GM04503 (cell line): Measurements from ENCODE around the gene DOP1A.

Source experiments
- DNase-seq: peaks from one replicate; pipeline ENCODE4 v3.0.0-alpha.2; 2012; ENCODE audit warnings: low read depth

Gene DOP1A, protein sequence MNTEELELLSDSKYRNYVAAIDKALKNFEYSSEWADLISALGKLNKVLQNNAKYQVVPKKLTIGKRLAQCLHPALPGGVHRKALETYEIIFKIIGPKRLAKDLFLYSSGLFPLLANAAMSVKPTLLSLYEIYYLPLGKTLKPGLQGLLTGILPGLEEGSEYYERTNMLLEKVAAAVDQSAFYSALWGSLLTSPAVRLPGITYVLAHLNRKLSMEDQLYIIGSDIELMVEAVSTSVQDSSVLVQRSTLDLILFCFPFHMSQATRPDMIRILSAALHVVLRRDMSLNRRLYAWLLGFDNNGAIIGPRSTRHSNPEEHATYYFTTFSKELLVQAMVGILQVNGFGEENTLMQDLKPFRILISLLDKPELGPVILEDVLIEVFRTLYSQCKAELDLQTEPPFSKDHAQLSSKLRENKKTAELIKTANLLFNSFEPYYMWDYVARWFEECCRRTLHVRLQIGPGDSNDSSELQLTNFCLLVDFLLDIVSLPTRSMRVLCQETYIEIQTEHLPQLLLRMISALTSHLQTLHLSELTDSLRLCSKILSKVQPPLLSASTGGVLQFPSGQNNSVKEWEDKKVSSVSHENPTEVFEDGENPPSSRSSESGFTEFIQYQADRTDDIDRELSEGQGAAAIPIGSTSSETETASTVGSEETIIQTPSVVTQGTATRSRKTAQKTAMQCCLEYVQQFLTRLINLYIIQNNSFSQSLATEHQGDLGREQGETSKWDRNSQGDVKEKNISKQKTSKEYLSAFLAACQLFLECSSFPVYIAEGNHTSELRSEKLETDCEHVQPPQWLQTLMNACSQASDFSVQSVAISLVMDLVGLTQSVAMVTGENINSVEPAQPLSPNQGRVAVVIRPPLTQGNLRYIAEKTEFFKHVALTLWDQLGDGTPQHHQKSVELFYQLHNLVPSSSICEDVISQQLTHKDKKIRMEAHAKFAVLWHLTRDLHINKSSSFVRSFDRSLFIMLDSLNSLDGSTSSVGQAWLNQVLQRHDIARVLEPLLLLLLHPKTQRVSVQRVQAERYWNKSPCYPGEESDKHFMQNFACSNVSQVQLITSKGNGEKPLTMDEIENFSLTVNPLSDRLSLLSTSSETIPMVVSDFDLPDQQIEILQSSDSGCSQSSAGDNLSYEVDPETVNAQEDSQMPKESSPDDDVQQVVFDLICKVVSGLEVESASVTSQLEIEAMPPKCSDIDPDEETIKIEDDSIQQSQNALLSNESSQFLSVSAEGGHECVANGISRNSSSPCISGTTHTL (N-terminal part only)

DNA sequence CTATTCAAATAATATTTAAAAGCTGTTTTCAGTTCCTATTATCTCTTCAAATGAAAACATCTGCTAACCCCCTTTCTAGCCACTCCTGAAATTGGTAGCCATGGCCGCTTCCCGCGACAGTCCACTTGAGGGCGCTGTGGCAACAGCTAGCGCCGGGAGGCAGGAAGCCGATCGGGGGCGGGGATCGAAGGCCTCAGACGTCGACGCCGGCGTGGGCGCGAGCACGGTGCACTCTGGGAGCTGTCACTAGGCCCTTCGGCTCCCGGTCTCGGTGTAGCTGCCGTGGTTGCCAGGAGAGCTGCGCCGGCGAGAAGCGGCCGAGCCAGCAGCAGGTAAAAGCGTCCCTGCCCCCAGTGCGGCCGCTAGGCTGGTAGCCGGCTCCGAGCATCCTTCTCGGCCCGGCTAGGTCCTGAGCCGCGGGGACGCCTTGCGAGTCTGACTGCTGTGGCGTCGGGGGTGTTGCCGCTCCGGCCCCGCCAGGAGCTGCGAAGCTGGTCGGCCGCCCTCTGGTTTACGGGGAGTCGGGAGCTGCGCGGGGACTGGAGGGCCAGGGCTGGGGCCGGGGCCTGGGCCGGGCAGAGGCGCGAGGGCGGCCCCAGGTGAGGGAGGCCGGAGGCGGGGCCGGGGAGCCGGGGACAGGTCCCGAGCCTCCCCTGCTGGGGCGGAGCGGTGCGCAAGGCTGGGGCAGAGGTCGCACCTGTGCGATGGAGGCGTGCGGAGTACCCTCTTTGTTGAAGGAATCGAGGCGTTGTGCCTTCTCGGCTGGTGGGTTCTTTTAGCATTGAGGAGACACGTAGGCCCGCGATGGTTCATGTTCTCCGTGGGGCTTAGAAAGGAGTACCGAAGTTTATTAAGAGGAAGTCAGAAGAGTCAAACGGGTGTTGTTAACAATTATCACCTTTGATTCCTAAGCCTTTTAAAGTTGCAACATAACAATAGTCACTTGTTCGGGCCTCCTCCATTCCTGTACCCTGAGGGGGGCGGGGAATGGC, at the start of gene DOP1A:
Gene DOP1A (plus strand): TSS at position 224 of the 992 bp plus-strand sequence. CDS start 29,307 bp downstream, outside the sequence.
- peak; percentile 58 for DNase-seq

DNA sequence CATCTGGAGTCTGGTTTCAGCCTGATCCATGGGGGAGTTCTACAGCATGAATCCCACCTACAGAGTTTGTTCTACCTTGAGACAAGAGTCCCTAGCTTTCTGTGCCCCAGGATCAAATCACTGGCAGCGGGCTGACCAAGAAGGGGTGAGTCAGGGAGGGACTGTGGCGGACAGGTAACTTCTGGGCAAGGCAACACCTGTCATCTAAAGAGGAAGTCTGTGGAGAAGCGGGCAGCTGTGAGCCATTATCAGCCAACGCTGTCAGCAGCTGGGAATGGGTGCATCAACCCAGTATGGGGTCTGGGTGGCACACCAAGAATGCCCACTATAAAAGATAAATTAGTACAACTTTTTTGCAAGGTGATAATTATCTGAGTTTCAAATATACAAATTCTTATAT, 47.7 kb upstream of the DOP1A start:
- no peak for DNase-seq

DNA sequence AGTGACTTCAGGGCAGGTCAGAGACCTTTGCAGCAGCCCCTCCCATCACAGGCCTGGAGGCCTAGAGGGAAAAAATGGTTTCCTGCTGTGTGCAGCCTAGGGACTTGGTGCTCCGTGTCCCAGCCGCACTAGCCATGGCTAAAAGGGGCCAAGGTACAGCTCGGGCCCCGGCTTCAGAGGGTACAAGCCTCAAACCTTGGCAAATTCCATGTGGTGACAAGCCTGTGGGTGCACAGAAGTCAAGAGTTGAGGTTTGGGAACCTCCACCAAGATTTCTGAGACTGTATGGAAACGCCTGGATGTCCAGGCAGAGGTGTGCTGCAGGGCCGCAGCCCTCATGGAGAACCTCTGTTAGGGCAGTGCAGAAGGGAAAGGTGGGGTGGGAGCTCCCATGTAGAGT, 35.8 kb upstream of the DOP1A start:
- no peak for DNase-seq

DNA sequence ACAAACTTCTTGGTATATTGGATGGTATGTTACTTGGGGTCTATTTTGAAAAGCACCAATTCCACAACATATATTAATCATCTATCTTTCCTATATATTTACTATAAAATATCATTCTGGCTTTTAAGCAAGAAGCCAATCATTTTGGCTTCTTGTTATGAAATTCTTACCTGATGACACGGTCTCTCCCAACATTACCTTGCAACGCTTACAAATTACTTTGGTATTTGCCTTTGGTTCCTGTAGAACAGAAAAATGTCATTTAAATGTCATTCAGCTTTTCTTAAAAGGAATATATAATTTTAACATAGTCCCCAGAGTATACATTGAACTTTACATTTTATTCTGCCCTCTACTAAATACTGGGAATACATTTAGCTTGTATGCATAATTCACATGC, 29.2 kb upstream of the DOP1A start:
- no peak for DNase-seq

DNA sequence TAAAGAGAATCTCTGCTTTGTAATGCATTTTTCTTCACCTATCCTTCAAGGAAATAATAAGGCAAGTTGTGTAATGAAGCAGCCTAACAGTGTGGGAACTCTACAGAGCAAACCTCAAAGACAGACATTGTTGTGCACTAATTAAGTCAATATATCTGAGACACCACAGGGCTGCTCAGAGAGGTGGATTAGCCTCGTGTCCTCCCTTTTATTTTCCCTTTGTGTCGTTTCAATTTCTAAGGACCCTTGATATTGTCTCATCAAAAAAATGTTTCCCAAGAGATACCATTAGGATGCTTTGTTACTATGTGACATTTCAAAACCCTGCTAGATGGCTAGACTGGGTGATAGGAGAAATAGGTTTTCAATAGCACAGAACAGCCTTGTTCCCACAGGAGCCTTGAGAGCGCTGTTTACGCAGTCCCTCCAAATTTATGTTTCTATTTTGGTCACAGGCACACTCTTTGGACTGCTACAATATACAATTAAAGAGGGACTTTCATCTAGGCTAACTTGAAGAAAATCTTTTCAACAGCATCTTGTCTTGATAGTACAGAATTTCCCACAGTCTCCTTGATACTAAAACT, 24.9 kb upstream of the DOP1A start:
- no peak for DNase-seq

DNA sequence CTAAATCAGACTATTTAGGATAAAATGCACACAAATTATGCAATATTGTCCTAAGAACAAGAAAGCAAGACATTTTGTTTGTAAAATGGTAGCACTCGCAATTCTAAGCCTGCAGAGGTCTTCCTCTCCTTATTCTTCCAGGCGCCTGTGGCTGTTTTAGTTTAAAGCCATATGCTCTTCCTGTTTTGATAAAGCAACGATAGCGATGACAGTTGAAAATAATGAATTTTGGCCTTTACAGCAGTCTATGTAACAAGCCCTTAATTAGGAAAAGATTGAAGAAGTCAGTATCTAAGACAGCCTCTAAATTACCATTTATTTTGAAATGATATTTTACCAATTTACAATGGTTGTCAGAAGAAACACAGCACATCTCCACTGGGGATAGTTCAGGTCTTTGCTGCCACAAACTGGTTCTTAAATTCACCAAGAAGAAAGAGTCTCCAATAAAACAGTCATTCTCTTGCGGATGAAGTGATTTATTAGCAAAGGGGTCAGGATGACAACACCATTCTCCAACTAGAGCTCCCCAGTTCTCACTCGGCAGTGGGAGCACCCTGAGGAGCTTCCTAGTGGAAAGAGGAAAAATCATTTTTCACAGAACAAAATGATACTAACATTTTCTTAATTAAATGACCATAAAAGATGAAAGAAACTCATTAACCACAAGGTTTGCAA, 23.2 kb upstream of the DOP1A start:
- no peak for DNase-seq

DNA sequence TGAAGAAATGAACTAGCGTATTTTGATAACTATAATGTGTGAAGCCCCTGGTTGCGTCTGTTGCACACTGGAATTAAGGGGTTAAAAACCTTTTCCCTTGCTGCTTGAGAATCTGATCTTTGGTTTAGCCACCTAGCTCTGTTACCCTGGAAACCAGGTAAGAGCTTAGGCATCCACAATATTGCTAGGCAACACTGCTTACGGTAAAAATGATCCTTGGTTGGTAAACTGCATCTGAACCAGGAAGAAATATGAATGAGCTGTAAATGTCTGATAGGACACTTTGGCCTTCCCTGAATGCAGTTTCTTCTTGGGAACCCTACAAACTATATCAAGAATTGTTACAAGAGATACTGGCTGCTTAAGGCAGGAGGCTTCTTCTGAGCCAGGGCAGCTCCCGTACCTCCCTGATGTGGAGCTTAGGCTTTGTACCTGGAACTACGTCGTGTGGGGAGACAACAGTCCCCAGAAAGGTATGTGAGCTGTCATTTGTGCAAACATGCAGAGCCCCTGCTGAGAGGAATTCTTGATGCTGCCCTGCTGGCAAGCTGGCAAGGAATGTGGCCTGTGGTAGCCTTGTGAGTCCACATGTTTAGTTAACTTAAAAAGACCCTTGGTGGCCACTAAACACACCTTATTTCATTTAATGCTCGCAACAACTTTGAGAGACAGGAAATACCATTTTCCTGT, 20.3 kb upstream of the DOP1A start:
- DNase-seq = no peak

DNA sequence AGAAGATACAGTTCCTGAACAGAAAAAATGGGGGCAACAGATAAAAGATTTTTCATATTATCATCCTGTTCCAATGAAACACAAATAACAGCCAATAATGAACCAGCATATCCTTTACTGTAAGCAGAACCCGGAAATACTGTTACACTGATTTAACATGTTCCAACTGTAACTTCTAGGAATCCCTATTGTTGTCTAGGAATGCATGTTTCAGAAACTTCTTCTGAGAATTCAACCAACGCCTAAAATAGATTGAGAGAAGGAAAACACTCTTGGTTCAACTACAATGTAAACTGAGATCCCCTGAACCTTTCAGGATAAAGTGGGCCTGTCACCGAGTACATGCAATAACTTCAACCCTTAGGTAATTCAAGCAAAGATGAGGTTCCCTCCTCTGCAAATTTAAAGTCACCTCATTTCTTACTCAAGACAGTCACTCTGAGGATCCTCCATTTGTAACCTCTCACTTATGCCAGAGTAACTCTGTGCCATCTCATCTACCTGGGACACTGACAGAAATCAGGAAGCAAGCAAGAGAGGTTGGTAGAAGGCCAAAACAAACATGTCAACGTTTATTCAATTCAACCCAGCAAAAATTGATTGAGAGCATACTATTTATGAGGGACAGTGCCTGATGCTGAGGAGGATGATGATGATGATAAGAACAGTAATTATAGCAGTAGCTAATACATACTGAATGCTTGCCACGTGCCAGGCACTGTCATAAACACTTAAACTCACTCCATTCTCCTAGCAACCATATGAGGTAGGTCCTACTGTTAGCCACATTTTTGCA, 15.9 kb upstream of the DOP1A start:
- DNase-seq = no peak

DNA sequence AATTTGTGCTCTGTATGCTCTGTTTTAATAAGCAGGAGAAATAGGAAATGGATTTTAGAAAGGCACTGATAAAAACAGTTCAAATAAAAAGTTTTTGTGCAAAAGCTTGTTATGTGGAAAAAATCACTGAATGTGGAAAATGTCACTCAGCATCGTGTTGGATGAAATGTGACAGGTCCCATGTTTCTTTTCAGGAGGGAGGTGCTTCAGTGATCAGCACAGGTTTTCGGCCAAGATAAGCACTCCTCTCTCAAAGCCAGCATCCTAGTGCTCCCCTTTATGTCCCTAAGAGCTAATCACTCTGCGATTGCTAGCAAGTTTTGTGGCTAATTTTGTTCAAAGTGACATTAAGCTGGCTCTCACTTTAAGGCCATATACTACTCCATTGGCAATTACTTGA, 13.8 kb upstream of the DOP1A start:
- no peak for DNase-seq

DNA sequence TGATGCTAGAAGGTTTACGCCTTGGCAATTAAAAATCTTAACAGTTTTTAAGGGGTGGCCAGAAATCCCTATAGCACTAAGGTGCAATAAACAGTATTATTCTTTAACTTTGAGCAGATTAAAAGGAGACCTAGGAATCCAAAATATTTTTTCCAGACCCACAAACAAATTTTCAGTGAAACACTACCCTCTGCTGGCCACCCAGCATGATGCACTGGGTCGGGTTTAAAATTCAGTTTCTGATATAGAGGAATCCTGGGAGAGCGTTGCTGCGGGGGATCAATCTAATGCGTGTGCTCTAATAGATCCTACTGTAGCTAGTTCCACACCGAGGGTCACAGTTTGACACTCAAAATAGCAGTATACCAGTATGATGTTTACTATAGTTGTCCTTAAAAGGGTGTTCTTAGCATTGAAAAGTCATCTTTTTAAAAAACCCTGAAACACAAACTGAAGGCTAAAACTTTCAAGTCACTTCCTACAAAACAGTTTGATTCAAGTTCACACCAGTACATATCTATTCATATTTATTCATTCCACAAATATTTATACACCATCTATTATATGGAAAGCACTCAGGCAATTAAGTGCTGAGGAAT, 12.0 kb upstream of the DOP1A start:
- no peak for DNase-seq

DNA sequence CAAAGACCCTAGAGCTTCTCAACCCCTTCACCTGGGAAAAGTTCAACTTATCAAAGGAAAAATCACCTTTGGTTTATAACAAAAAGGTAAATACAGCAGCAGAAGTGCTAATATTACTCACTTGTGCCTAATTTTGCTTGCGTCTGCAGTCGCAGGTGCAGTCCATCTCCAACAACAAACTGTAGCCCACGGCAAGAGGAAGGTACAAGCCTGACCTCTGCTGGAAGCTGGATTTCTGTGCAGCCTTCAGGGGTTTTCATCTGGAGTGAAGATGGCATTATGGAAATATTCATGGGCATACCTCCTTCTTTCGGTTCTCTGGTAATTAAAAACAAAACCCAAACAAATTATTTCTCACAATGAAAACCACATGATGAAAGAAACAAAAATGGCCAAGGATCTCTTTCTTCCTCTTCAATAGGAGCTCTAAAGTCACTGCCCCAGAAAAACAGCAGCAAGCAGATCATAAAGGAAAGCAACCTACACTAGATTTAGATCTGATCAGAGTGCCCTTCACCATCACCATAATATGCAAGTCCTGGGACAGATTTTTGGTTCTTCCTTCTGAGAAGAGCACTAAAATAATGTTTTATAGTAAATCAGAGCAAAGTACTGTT, 9.7 kb upstream of the DOP1A start:
- DNase-seq = no peak

DNA sequence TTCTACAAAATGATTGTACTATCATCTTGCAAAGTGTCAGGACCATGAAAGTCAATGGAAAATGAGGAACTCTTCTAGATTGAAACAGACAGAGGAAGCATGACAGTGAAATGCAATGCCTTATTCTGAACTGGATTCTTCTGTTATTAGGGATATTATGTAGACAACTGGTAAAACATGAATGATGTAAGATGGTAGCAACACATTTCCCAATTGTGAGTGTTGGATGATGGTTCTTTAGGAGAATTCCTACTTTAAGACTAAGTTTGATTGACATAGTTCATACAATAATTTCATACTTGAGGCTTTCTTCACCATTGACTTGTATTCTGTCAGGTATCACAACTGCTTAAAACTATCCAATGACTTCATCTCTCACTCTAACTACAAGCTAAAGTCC, 6.3 kb upstream of the DOP1A start:
- DNase-seq = no peak

DNA sequence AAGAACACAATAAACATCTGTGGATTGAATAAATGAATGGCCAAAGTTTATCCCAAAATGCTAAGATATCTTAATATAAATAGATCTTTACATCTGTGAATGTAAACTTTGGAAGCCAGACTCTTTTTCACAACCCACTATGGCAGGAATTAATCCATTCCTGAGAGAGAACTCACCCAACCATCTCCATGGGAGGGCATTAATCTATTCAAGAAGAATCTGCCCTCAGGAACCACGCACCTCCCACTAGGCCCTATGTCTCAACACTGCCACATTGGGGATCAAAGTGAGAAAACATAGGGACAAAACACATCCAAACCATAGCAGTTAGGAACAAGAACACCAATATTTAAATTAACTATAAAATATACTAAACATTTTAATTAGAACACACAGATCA, 5.2 kb upstream of the DOP1A start:
- no peak for DNase-seq

DNA sequence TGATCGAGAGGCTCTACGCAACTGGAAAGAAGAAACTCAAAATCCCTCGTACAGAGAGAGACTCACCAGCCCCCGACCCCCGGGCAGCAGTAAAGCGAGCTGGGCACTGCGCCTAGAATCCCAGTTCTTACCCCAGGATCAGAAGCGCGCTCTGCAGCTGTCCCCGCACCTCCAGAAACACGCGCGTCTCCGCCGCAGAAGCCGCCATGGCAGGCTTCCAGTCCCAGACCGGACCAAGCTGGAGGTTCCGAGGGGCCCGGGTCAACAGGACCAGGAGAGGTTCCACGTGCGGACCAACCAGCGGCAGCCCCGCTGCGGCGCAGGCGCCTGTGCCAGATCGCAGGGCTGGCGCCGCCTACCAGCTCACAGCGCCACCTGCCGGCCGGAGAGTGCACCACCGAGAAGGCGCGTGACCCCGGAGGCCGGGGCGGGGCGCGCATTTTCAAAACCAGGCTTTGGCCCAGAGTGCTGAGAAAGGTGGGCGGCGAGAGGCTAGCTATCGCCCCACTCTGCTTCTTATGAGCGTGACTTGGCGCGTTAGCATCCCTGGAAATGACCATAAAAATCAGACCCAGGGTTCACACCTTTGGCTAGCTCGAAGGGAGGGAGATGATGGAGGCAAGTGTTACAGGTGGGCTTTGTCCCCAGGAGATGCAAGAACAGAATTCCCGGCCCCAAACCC, 1.8 kb upstream of the DOP1A start, which contains the start of gene UBE3D:
Gene UBE3D (minus strand): TSS at position 331 of the 682 bp plus-strand sequence. CDS start 123 bp downstream, at position 208.
- DNase-seq = no peak

DNA sequence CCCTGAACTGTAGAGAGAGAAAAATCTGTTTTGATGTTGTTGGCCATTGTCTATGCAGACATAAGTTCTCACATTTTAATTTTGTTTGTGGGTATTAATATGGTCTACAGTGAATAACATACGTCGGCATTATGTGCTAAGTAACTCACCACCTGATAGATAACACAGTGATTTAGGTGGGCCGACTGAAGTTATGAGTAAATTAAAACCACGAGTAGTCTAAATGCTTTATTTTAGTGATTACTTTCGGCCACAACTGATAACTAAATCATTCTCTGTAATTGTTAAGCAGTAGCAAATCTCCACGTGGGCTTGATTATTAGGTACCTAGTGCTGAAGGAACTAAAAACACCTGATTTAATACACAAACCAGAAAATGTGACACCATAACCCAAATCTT, 1.1 kb downstream of the DOP1A start:
- no peak for DNase-seq

DNA sequence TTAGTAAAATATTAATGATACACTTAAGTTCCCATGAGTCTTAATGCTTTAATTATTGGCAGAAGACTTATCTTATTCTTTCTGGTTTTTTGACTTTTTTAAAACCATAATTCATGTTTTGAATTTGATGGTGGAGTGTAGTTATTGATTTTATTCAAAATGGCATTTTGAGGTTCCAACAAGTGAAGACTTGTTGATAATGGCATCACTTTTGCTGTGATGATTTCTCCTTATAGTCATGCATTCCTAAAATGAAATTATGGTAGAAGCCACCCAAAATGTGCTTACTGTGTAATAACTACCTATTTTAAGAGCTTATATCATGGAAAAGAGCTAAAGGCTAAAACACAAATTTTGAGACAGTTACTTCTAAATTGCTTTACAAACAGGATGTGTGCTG, 2.2 kb downstream of the DOP1A start:
- no peak for DNase-seq

DNA sequence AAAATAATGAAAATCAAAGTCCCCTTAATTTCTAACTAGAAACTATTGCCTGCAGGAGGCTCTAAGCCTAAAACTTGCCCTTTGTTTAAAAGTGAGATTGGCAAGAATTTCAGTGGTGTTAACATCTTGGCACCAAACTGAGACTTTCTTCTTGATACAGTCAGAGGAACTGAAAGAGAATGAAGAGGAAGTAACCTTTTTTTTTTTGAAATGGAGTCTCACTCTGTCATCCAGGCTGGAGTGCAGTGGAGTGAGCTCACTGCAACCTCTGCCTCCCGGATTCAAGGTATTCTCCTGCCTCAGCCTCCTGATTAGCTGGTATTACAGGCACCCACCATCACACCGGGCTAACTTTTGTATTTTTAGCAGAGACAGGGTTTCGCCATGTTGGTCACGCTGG, 3.6 kb downstream of the DOP1A start:
- DNase-seq = no peak
